ENCODE results near the gene NDE1.

The NDE1 gene

DNA sequence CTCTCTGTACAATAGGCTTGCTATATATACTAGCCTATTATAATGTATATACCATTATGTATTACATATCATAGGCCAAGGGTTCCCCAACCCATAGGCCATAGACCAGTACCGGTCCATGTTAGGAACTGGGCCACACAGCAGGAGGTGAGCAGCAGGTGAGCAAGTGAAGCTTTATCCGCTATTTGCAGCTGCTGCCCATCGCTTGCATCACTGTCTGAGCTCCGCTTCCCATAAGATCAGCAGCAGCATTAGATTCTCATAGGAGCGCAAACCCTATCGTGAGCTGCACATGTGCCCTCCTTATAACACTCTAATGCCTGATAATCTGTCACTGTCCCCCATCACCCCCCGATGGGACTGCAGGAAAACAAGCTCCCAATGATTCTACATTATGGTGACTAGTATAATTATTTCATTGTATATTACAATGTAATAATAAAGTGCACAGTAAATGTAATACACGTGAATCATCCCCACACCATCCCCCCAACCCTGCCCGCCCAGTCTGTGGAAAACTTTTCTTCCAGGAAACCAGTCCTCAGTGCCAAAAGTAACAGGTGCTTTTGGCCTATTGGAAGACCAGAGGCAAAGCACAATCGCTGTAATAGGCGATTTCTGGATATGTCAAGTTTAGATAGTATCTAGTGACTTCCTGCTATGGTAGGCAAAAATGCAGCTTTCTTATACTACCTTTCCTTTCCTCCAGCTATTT lies 122.7 kb downstream of the NDE1 start:
- no peak for DNase-seq

DNA sequence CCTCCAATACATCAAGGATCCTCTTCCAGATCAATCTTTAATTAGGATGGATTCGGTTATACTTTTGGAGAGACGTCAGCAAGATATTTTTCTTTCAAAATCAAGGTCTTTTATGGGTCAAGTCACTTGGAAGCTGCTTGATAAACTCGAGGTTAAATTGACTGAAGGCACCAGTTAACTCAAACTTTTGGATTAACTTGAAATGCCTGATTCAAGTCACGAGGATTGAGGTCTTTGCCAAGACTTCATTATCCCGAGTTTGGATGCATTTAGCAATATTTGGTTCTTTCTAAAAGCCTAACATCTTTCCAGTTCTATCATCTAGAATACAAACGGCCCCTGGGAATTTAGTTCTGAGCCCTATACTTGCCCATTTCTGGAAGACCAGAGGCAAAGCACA lies 123.9 kb downstream of the NDE1 start:
- DNase-seq: no peak

DNA sequence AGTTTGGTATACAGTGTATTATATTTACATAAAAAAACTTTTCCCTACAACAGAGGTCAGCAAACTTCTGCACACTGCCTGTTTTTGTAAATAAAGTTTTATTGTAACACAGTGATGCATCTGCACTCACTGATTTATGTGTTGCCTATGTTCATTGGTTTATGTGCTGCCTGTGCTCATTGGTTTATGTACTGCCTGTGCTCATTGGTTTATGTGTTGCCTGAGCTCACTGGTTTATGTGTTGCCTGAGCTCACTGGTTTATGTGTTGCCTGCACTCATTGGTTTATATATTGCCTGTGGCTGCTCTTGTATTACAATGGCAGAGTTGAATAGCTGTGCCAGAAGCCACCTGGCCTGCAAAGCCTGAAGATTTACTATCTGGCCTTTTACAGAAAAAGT lies 125.2 kb downstream of the NDE1 start:
- no peak for DNase-seq

DNA sequence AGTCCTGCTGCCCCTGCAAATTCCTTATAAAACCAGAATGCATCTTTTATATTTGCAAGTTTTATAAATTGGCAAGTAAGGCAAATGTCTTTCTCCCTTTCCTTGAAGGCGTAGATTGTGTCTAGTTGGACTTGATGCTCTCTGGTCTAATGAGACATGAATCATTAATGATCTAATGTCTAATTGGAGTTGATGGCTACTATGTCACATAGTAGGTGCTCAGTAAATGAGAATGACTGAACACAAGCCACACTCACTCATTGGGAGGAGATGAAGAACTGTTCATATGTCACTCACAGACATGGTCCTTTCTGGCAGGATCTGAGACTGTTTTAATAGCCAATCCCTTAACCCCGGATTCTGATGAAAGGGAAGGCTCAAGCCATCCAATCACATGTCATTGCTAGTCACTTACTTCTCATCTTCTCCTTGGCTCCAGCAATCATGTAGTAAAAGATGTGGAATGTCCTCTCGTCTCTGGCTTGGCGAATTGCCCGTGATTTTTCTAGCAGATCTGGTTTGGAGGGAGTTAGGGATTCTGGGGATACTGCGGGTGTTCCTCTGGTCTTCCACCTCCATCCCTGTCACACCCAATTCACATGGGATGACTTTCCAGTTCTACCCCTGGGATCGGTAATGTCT lies 125.7 kb downstream of the NDE1 start:
- DNase-seq: no peak
